ENCODE results near the gene ARPC4. TPM values are rescaled to one million over a fixed set of nuclear protein-coding genes. Genes with fewer than 3 reads are reported as not detected.

Gene ARPC4
- total and polyA plus RNA-seq, 2 of the 13 experiments (the other 11 are each of a cell fraction or from before 2014, with no cell fraction given), result 30.1 to 83.6 TPM

DNA sequence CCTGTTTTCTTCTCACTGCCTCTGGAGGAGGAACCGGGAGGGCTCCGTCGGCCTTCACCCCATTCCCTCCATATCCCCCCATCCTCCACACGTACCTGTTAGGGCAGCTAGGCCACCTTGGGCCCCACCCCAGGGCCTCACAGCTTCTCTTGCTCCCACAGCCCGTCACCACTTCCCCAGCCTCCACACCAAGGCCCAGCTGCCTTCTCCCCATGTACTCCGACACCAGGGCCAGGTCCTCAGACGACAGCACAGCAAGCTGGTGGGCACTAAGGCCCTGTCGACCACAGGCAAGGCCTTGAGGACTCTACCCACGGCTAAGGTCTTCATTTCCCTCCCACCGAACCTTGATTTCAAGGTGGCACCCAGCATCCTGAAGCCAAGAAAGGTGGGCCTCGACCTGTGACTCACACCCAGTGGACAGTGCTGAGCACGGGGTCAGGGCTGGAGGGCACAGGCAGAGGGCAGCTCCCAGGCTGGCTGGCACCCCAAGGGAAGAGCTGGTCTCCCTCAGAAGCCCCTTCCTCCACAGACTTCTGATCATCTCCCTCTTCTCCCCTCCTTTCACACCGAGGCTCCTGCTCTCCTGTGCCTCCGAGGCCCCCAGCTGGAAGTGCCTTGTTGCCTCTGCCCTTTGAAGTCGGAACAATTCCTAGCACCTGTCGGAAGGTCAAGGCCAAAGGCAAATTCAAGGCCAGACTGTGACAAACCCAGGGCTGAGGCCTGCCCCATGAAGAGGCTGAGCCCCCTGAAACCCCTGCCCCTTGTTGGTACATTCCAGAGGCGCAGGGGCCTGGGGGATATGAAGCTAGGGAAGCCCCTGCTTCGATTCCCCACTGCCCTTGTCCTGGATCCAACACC, 41.9 kb downstream of the ARPC4 start (continued):
- TF ChIP-seq SIX1 (CRISPR knock-in tag; IDR thresholded peaks at IDR 0.05; ENCODE audit: borderline replicate concordance) (no peak), ZNF530 (CRISPR knock-in tag; IDR thresholded peaks at IDR 0.05; ENCODE audit: low read depth) (no peak), SNAI1 (CRISPR knock-in tag; IDR thresholded peaks at IDR 0.05; ENCODE audit: borderline replicate concordance) (no peak), DR1 (CRISPR knock-in tag; IDR thresholded peaks at IDR 0.05) (no peak), RXRA (CRISPR knock-in tag; IDR thresholded peaks at IDR 0.05) (peak; percentile 88), MIXL1 (CRISPR knock-in tag; IDR thresholded peaks at IDR 0.05) (no peak), NFAT5 (CRISPR knock-in tag; IDR thresholded peaks at IDR 0.05) (no peak), SYNCRIP (IDR thresholded peaks at IDR 0.05; ENCODE audit: insufficient read depth, low read depth, low read length) (no peak), ZNF567 (CRISPR knock-in tag; IDR thresholded peaks at IDR 0.05; ENCODE audit: borderline replicate concordance) (no peak), ADNP (CRISPR knock-in tag; IDR thresholded peaks at IDR 0.05) (no peak), RARA (CRISPR knock-in tag; IDR thresholded peaks at IDR 0.05) (peak; percentile 90), ZNF691 (CRISPR knock-in tag; IDR thresholded peaks at IDR 0.05; ENCODE audit: borderline replicate concordance, low read depth) (no peak), ZC3H4 (CRISPR knock-in tag; IDR thresholded peaks at IDR 0.05; ENCODE audit: borderline replicate concordance) (no peak), SRSF1 (optimal IDR thresholded peaks at IDR 0.05; ENCODE audit: low read depth, low read length) (no peak), RXRB (CRISPR knock-in tag; IDR thresholded peaks at IDR 0.05; ENCODE audit: borderline replicate concordance) (0 out of 2 replicates have a peak, but pooled peaks have one; percentile 15), TARDBP (CRISPR knock-in tag; IDR thresholded peaks at IDR 0.05) (no peak), NONO (IDR thresholded peaks at IDR 0.05) (no peak), NONO (CRISPR knock-in tag; conservative IDR thresholded peaks at IDR 0.05) (0 out of 2 replicates have a peak, but pooled peaks have one; percentile 34), SP4 (CRISPR knock-in tag; IDR thresholded peaks at IDR 0.05) (no peak), JUNB (CRISPR knock-in tag; IDR thresholded peaks at IDR 0.05; ENCODE audit: borderline replicate concordance) (no peak)
- TF ChIP-seq, protein P1, sequence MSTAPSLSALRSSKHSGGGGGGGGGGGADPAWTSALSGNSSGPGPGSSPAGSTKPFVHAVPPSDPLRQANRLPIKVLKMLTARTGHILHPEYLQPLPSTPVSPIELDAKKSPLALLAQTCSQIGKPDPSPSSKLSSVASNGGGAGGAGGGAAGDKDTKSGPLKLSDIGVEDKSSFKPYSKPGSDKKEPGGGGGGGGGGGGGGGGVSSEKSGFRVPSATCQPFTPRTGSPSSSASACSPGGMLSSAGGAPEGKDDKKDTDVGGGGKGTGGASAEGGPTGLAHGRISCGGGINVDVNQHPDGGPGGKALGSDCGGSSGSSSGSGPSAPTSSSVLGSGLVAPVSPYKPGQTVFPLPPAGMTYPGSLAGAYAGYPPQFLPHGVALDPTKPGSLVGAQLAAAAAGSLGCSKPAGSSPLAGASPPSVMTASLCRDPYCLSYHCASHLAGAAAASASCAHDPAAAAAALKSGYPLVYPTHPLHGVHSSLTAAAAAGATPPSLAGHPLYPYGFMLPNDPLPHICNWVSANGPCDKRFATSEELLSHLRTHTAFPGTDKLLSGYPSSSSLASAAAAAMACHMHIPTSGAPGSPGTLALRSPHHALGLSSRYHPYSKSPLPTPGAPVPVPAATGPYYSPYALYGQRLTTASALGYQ (CRISPR knock-in tag; IDR thresholded peaks at IDR 0.05), result no peak
- TF ChIP-seq, protein P2, sequence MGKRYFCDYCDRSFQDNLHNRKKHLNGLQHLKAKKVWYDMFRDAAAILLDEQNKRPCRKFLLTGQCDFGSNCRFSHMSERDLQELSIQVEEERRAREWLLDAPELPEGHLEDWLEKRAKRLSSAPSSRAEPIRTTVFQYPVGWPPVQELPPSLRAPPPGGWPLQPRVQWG (CRISPR knock-in tag; IDR thresholded peaks at IDR 0.05; ENCODE audit: borderline replicate concordance, low read depth), result no peak

All from HepG2 (cell line).